Smooth muscle cell (in vitro differentiated cells): Measurements from ENCODE around the gene PHYH. TPM values are rescaled to one million over a fixed set of nuclear protein-coding genes. Genes with fewer than 3 reads are reported as not detected.
A peak's percentile ranks its signal among the peaks of the same experiment; 100 is the strongest.

Experiments used
- DNase-seq: peaks from one replicate; lab custom pipeline; 2025; ENCODE audit not compliant: unreplicated experiment; lab: John Stamatoyannopoulos, UW
- H2AFZ ChIP-seq: fragments of 200-600 bp; sonication (generic); 2 replicates; pipeline ENCODE4 v1.6.0; 2016; ENCODE audit warnings: antibody characterized with exemption, low read depth, mild to moderate bottlenecking
- H3F3A ChIP-seq: fragments of 200-600 bp; sonication (generic); 2 replicates; pipeline ENCODE4 v1.6.0; 2017; ENCODE audit warnings: antibody characterized with exemption, low read depth
- H3K27ac ChIP-seq: fragments of 200-600 bp; sonication (generic); 2 replicates; pipeline ENCODE4 v1.5.1; 2016; ENCODE audit warnings: low read depth, mild to moderate bottlenecking
- H3K27me3 ChIP-seq: fragments of 200-600 bp; sonication (generic); 2 replicates; pipeline ENCODE4 v1.6.1; 2016; ENCODE audit warnings: low read depth, mild to moderate bottlenecking
- H3K36me3 ChIP-seq: fragments of 200-600 bp; sonication (generic); 2 replicates; pipeline ENCODE4 v1.5.1; 2016; ENCODE audit warnings: low read depth
- H3K4me1 ChIP-seq: fragments of 200-600 bp; sonication (generic); 2 replicates; pipeline ENCODE4 v1.5.1; 2016; ENCODE audit warnings: low read depth
- H3K4me2 ChIP-seq: fragments of 200-600 bp; sonication (generic); 2 replicates; pipeline ENCODE4 v1.6.0; 2016; ENCODE audit warnings: mild to moderate bottlenecking
- H3K4me3 ChIP-seq: fragments of 200-600 bp; sonication (generic); 2 replicates; pipeline ENCODE4 v1.5.1; 2016; ENCODE audit warnings: mild to moderate bottlenecking
- H3K79me2 ChIP-seq: fragments of 200-600 bp; sonication (generic); 2 replicates; pipeline ENCODE4 v1.6.0; 2016; ENCODE audit warnings: low read depth, mild to moderate bottlenecking
- H3K9ac ChIP-seq: fragments of 200-600 bp; sonication (generic); 2 replicates; pipeline ENCODE4 v1.6.0; 2016; ENCODE audit warnings: low read depth
- H3K9me3 ChIP-seq: fragments of 200-600 bp; sonication (generic); replicated peaks from 2 replicates; pipeline ENCODE4 v1.5.1; 2016; ENCODE audit warnings: low read depth
- H4K20me1 ChIP-seq: fragments of 200-600 bp; sonication (generic); 2 replicates; pipeline ENCODE4 v1.6.0; 2016; ENCODE audit warnings: low read depth
- CTCF ChIP-seq: fragments of 200-600 bp; sonication (generic); IDR thresholded peaks from 2 replicates; pipeline ENCODE4 v1.5.1; 2017; ENCODE audit warnings: borderline replicate concordance, mild to moderate bottlenecking, antibody characterized with exemption; ENCODE audit not compliant: insufficient read depth, poor library complexity, severe bottlenecking
- WGBS: methylation state at CpG from one replicate; pipeline ENCODE4 v1.1.7; 2016; ENCODE audit warnings: low lambda C conversion rate; 5-methylcytosine and 5-hydroxymethylcytosine counted together
- polyA plus RNA-seq: library from polyadenylated mRNA; unstranded; fragments of >200 nt; fragmentation: Nextera tagmentation; extraction: Ambion mirVana; gene quantifications from 2 replicates; pipeline ENCODE4 v1.2.1, GENCODE V29; 2016
- total RNA-seq: library from RNA; depleted of rRNA; stranded (reverse); fragments of >200 nt; gene quantifications from 2 replicates; pipeline ENCODE4 v1.2.3, GENCODE V29; 2014

PHYH gene
- 14.4 and 17.3 TPM in 2 replicates for total RNA-seq
- 27.5 and 33.1 TPM in 2 replicates for polyA plus RNA-seq

DNA sequence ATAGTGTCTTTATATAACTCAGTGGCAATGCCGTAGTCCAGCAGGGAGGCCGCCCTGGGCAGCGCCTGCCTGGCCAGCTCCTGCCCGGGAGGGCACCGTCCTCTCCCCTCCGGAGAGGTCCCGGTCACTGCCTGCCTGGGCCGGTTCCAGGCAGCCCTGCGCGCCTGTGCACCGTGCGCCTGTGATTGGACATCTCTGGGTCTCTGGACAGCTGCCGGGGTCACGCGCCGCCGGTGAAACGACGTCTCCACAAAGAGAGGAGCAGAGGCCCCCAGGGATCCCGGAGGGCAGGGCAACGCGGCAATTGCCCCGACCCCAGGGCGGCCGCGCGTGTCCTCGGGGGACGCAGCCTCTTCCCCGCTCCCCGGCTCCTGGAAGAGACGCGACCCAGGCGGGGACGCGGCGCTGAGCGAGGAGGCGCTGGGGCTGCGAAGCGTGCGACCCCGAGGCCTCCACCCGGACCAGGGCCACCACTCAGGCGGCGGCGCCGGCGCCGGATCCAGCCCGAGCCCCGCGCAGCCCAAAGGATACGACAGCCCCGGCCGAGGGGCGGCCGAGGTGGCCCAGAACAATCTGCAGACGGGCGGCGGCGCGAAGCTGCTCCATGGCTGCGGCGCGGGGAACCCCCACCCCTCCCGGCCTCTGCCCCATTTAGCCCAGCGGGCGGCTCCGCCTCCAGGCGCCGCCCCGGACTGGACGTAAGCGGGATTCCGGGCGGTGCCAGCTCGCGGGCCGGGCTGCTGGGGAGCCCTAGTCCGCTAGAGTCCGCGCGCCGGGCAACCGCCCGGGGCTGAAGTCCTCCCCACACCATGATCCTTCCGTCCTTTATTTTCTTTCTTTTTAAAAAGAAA lies at the start of gene PHYH:
TSS of gene PHYH (minus strand) at position 628 of the 851 bp plus-strand sequence. CDS start at position 606, 22 bp downstream.
- H3K27ac ChIP-seq = peak within 1 kb of the TSS; percentile 73
- peaks cover 9% of the 10 kb centered on the region for H3K4me1 ChIP-seq
- H3K9ac ChIP-seq = peak within 1 kb of the TSS; percentile 88
- DNase-seq = peak; percentile 71
- no peak for TF ChIP-seq CTCF
- H3K9me3 ChIP-seq = no peaks in the 10 kb centered on the region
- peak within 1 kb of the TSS; percentile 97 for H3K4me2 ChIP-seq
- H3K27me3 ChIP-seq = no peaks in the 10 kb centered on the region
- no peaks in the 10 kb centered on the region for H4K20me1 ChIP-seq
- under 1% methylated on average over 75 of the region's 88 CpGs for WGBS
- H2AFZ ChIP-seq = peak within 1 kb of the TSS; percentile 95
- H3K4me3 ChIP-seq = peak within 1 kb of the TSS; percentile 82
- no peaks in the 10 kb centered on the region for H3K79me2 ChIP-seq
- no peaks in the 10 kb centered on the region for H3K36me3 ChIP-seq
- no peaks in the 10 kb centered on the region for H3F3A ChIP-seq

GRCh38 chr10:13348216-13349017 lies 48.6 kb upstream of the PHYH start, which contains the start of gene SEPHS1:
SEPHS1 (minus strand) TSS chr10:13348293; CDS start chr10:13344950, 3,343 bp downstream.
- H3K9ac ChIP-seq = peak within 1 kb of the TSS; percentile 74
- H2AFZ ChIP-seq = peak within 1 kb of the TSS; percentile 99
- no peaks in the 10 kb centered on the region for H3K36me3 ChIP-seq
- TF ChIP-seq CTCF = no peak
- H3K4me3 ChIP-seq = peak within 1 kb of the TSS; percentile 94
- peak; percentile 20 for DNase-seq
- peaks cover 32% of the 10 kb centered on the region for H3K79me2 ChIP-seq
- peak within 1 kb of the TSS; percentile 99 for H3K4me2 ChIP-seq
- no peaks in the 10 kb centered on the region for H3F3A ChIP-seq
- peaks cover 27% of the 10 kb centered on the region for H3K27me3 ChIP-seq
- no peaks in the 10 kb centered on the region for H3K9me3 ChIP-seq
- no peaks in the 10 kb centered on the region for H4K20me1 ChIP-seq
- peaks cover 24% of the 10 kb centered on the region for H3K4me1 ChIP-seq
- peak within 1 kb of the TSS; percentile 17 for H3K27ac ChIP-seq
- under 1% methylated on average over 65 of the region's 65 CpGs for WGBS

GRCh38 chr10:13347500-13348156 lies 47.8 kb upstream of the PHYH start:
- H3K9ac ChIP-seq = peak overlapping the region; percentile 62
- 2% methylated on average over 14 of the region's 109 CpGs for WGBS
- no peak overlapping the region for H3K27ac ChIP-seq

More at GRCh38 chr10:13347500-13348156, 47.8 kb upstream of the PHYH start:
- no peak for TF ChIP-seq CTCF
- peaks cover 40% of the 10 kb centered on the region for H3K79me2 ChIP-seq
- no peaks in the 10 kb centered on the region for H3K36me3 ChIP-seq
- H4K20me1 ChIP-seq = peaks cover 2% of the 10 kb centered on the region
- H3K4me2 ChIP-seq = peak overlapping the region; percentile 76
- H3K27me3 ChIP-seq = peaks cover 23% of the 10 kb centered on the region
- no peak overlapping the region for H2AFZ ChIP-seq
- peak overlapping the region; percentile 94 for H3K4me3 ChIP-seq
- DNase-seq = peak; percentile 39
- H3K9me3 ChIP-seq = no peaks in the 10 kb centered on the region
- H3F3A ChIP-seq = no peaks in the 10 kb centered on the region
- H3K4me1 ChIP-seq = peaks cover 24% of the 10 kb centered on the region
